ENCODE data around the gene ABHD5.

GRCh38 chr3:43723121-43723734 lies 32.5 kb downstream of the ABHD5 start:
- TF ChIP-seq CTCF (IDR thresholded peaks at IDR 0.05), result no peak
- TF ChIP-seq TCF7L2 (IDR thresholded peaks at IDR 0.05; ENCODE audit: low read depth, low read length), result no peak

Measured in Panc1 (cell line).